HepG2 (cell line): ENCODE data around the gene U2SURP.

ENCODE experiments used
- KDM1A ChIP-seq: IDR thresholded peaks from 2 replicates; pipeline ENCODE4 v1.6.1; 2016; ENCODE audit warnings: missing compliant biosample characterization
- KLF15 ChIP-seq: sonication (generic); formaldehyde crosslinking; IDR thresholded peaks from 2 replicates; pipeline ENCODE4 v1.8.1; 2023; ENCODE audit warnings: borderline replicate concordance, mild to moderate bottlenecking, inconsistent platforms, missing genetic modification reagents, mixed read lengths
- NFIC ChIP-seq: IDR thresholded peaks from 2 replicates; pipeline ENCODE4 v1.6.1; 2012; ENCODE audit warnings: mild to moderate bottlenecking, low read length, inconsistent platforms
- TCF12 ChIP-seq, 2 experiments: fragments of 450-650 bp in 1 of 2; sonication (generic) in 1 of 2; formaldehyde crosslinking in 1 of 2; IDR thresholded peaks; 2 replicates each; pipeline versions ENCODE4 v1.6.1 to v1.8.0; 2017 to 2022; ENCODE audit warnings: antibody characterized with exemption in 1 of 2, mild to moderate bottlenecking in 1 of 2, missing genetic modification reagents in 1 of 2, moderate library complexity in 1 of 2
- ZFAT ChIP-seq: sonication (generic); formaldehyde crosslinking; conservative IDR thresholded peaks from 2 replicates; pipeline ENCODE4 v1.8.1; 2023; ENCODE audit warnings: missing genetic modification reagents, inconsistent platforms
- TF ChIP-seq, protein P1 (sequence below): sonication (generic); formaldehyde crosslinking; IDR thresholded peaks from 2 replicates; pipeline ENCODE4 v1.8.0; 2022; ENCODE audit warnings: mild to moderate bottlenecking, missing genetic modification reagents; ENCODE audit not compliant: insufficient replicate concordance

DNA sequence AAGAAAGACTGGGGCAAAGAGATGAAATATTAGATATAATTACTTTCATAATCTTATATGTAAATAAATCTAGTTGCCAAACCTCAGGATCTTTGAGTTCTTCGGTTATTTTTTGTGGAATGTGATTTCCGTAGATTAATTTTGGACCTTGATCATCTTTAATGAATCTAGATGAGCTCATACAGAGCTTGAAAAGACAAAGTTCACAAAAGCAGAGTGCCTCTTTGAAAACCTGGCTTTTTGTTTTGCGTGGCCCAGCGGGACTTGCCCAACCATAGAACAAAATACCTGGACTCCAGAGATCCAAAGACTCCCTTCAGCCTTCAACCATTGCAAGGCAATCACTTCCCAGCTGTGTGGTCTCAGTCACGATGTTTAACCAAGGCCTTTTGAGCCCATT is 63.4 kb downstream of the U2SURP start:
- TF ChIP-seq KLF15 (CRISPR knock-in tag) (no peak), TCF12 (IDR thresholded peaks at IDR 0.05) (no peak), TCF12 (CRISPR knock-in tag; IDR thresholded peaks at IDR 0.05) (no peak), NFIC (no peak), KDM1A (CRISPR knock-in tag) (no peak), ZFAT (CRISPR knock-in tag) (no peak)
- TF ChIP-seq, protein P1, sequence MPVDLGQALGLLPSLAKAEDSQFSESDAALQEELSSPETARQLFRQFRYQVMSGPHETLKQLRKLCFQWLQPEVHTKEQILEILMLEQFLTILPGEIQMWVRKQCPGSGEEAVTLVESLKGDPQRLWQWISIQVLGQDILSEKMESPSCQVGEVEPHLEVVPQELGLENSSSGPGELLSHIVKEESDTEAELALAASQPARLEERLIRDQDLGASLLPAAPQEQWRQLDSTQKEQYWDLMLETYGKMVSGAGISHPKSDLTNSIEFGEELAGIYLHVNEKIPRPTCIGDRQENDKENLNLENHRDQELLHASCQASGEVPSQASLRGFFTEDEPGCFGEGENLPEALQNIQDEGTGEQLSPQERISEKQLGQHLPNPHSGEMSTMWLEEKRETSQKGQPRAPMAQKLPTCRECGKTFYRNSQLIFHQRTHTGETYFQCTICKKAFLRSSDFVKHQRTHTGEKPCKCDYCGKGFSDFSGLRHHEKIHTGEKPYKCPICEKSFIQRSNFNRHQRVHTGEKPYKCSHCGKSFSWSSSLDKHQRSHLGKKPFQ (CRISPR knock-in tag): no peak
